Gastrocnemius medialis (tissue), 4 donors: Measurements from ENCODE around the gene NR0B1. TPM values are rescaled to one million over a fixed set of nuclear protein-coding genes. Genes with fewer than 3 reads are reported as not detected.

Source experiments
- ATAC-seq, 2 donors: fragments of 150-250 bp; one replicate each; pipeline ENCODE4 v1.9.1; 2016
- DNase-seq, 2 donors: peaks; one replicate each; pipeline ENCODE4 v3.0.0-alpha.2; 2019
- H3K27ac ChIP-seq, 4 donors: fragments of 200-600 bp; sonication (generic); 1 replicate in 1 of 4; 2 replicates in 3 of 4; pipeline ENCODE4 v1.5.1; 2016 to 2018; ENCODE audit warnings: mild to moderate bottlenecking in 2 of 4, moderate library complexity in 1 of 4
- H3K27me3 ChIP-seq, 3 donors: fragments of 200-600 bp; sonication (generic) in 2 of 3; 1 replicate in 1 of 3; 2 replicates in 2 of 3; pipeline versions ENCODE4 v1.5.1 to v1.6.0; 2016 to 2019; ENCODE audit warnings: mild to moderate bottlenecking in 1 of 3, moderate library complexity in 1 of 3
- H3K36me3 ChIP-seq, 2 donors: fragments of 200-600 bp; sonication (generic) in 1 of 2; one replicate each; pipeline ENCODE4 v1.5.1; 2017 to 2018
- H3K4me1 ChIP-seq, 2 donors: fragments of 200-600 bp; sonication (generic) in 1 of 2; one replicate each; pipeline ENCODE4 v1.5.1; 2016 to 2017; ENCODE audit warnings: mild to moderate bottlenecking in 2 of 2
- H3K4me3 ChIP-seq, 4 donors: fragments of 200-600 bp; sonication (generic) in 3 of 4; 1 replicate in 1 of 4; 2 replicates in 3 of 4; pipeline ENCODE4 v1.5.1; 2016 to 2019; ENCODE audit warnings: mild to moderate bottlenecking in 2 of 4
- H3K9me3 ChIP-seq, 3 donors: fragments of 200-600 bp; sonication (generic) in 2 of 3; 1 replicate in 1 of 3; 2 replicates in 2 of 3; pipeline ENCODE4 v1.5.1; 2016 to 2019
- POLR2A ChIP-seq, 2 donors: fragments of 450-650 bp; IDR thresholded peaks; one replicate each; pipeline ENCODE4 v1.6.1; 2017; ENCODE audit warnings: antibody characterized with exemption in 2 of 2, mild to moderate bottlenecking in 2 of 2, moderate library complexity in 2 of 2
- in situ Hi-C, 4 donors: fragments of 200-750 bp; cut with MboI; loops; one replicate each; pipeline versions ENCODE4 v1.15.0 to v1.8.0; 2017; ENCODE audit warnings: low sequenced_read_pairs in 4 of 4
- intact Hi-C: fragments of 100-400 bp; cut with DNase I; formaldehyde crosslinking; loops from one replicate; pipeline ENCODE4 v1.15.1; 2023; ENCODE audit warnings: low total_unique reads
- total RNA-seq, 4 donors: library from RNA; depleted of rRNA; stranded (reverse); fragments of >200 nt; gene quantifications; one replicate each; pipeline versions ENCODE4 v1.1.0 to v1.2.3, GENCODE V29; 2016
- TF ChIP-seq, protein P1 (sequence below), 5 experiments: fragments of 450-650 bp in 3 of 5; fragments of 200-600 bp in 2 of 5; sonication (generic) in 2 of 5; IDR thresholded peaks in 4 of 5; conservative IDR thresholded peaks in 1 of 5; 1 replicate in 4 of 5; 2 replicates in 1 of 5; pipeline ENCODE4 v1.5.1; 2016 to 2019; ENCODE audit warnings: antibody characterized with exemption in 5 of 5, mild to moderate bottlenecking in 3 of 5, moderate library complexity in 3 of 5

Gene NR0B1
- total RNA-seq, 4 donors from 2014 or later = not detected

DNA sequence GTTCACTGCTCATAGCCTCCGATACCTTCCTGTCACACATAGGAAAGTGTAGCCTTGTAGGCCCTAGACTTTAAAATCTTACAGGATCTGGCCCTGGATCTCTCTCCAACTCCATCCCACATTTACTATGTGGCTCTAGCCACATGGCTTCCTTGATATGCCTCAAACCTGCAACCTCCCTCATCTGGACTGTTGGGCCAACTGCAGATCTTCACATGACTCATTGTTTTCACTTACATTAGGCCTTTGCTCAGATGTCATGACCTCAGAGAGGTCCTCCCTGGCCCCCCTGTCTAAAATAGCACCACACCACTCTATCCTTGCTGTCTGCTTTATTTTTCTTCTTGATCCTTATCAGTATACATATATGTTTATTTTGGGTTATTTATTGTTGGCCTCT is 8.1 kb upstream of the NR0B1 start:
- no peak for DNase-seq
- Histone ChIP-seq H3K9me3 (no peaks in the 10 kb centered on the region), H3K4me3 (no peak overlapping the region)

DNA sequence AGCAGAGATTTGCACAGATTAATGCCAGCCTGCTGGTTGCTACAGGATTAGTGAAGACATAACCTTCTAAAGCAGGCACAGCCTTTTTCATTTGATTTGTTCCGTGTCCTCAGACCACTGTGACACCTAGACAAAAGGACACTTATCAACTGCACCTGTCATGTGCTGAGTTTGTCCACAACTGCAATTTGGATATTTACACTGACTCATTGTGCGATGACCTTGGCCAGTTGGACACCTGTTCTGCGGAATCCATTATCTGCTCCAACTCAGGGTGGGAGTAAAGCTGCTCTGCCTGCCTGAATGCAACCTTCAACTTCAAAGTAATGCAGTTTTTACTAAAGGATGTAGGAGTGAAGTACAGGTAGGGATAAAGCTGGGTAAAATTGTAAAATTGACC is 4.1 kb upstream of the NR0B1 start:
- Histone ChIP-seq H3K4me1 (no peaks in the 10 kb centered on the region), H3K9me3 (no peaks in the 10 kb centered on the region), H3K27ac (no peak overlapping the region), H3K4me3 (no peak overlapping the region), H3K27me3 (peaks cover 0 to 9% (median 5%) of the 10 kb centered on the region in 3 donors), H3K36me3 (no peaks in the 10 kb centered on the region)
- intact Hi-C loops = no loop called here
- DNase-seq (no peak), ATAC-seq (no peak)
- in situ Hi-C loops = no loop called here
- no peak for TF ChIP-seq POLR2A (IDR thresholded peaks at IDR 0.05)

More for the DNA sequence above, 8.1 kb upstream of the NR0B1 start:
- no peak for ATAC-seq
- Histone ChIP-seq H3K4me1 (no peaks in the 10 kb centered on the region), H3K27me3 (no peaks in the 10 kb centered on the region), H3K36me3 (no peaks in the 10 kb centered on the region), H3K27ac (no peak overlapping the region)
- in situ Hi-C loops = no loop called here
- TF ChIP-seq, protein P1, sequence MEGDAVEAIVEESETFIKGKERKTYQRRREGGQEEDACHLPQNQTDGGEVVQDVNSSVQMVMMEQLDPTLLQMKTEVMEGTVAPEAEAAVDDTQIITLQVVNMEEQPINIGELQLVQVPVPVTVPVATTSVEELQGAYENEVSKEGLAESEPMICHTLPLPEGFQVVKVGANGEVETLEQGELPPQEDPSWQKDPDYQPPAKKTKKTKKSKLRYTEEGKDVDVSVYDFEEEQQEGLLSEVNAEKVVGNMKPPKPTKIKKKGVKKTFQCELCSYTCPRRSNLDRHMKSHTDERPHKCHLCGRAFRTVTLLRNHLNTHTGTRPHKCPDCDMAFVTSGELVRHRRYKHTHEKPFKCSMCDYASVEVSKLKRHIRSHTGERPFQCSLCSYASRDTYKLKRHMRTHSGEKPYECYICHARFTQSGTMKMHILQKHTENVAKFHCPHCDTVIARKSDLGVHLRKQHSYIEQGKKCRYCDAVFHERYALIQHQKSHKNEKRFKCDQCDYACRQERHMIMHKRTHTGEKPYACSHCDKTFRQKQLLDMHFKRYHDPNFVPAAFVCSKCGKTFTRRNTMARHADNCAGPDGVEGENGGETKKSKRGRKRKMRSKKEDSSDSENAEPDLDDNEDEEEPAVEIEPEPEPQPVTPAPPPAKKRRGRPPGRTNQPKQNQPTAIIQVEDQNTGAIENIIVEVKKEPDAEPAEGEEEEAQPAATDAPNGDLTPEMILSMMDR (IDR thresholded peaks at IDR 0.05 in 4 of 5, conservative IDR thresholded peaks at IDR 0.05 in 1 of 5) = no peak
- TF ChIP-seq POLR2A (IDR thresholded peaks at IDR 0.05) = no peak
- intact Hi-C loops = no loop called here

DNA sequence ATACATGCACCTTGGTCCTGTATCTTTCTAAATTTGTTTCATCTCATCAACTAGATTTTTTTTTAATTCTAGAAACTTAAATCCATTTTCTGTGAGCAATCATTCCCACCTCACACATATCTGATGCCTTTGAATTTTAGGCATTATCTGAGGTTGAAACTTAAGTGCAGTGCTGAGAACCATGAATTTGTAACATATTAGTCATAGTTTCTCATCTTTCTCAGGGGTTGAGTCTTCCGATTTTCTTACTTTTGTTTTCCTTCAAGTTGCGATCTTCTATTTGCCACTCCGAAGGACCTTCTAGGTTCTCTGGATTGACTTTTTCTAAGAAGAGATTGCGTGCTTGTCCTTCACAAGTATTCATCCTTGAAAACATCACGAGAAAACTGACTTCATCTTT is 3.7 kb upstream of the NR0B1 start:
- ATAC-seq = no peak
- in situ Hi-C loops = no loop called here

DNA sequence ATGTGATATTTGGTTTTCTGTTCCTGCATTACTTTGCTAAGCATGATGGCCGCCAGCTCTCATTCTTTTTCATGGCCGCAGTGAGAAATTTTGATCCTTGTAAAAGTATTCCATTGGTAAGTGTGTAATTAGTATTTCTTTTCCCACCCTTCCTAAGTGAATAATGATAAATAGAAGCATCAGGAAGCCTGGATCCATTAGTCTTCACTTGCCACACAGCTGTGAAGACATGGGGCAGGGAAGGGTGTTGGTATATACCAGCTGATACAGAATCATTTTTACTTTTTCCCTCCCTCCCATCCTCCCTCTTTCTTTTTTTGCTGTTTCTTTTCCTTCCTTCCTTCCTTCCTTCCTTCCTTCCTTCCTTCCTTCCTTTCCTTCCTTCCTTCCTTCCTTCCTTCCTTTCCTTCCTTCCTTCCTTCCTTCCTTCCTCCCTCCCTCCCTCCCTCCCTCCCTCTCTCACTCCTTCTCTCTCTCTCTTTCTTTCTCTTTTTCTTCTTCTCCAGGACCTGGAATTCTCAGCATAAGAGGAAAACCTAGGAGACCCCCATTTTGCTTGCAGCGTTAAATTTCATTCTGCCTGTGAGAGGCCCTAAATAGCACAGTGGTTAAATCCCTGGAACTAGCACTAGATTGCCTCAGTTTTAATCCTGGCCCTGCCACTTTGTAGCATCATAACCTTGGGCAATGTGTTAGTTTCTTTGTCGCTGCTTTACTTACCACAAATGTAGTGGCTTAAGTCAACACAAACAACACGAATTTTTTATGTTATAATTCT is 1.4 kb upstream of the NR0B1 start:
- DNase-seq = no peak
- H3K36me3 ChIP-seq = no peaks in the 10 kb centered on the region
- no peak overlapping the region for H3K27ac ChIP-seq
- H3K27me3 ChIP-seq = peaks cover 0 to 19% (median 16%) of the 10 kb centered on the region in 3 donors
- intact Hi-C loops = no loop called here
- H3K4me3 ChIP-seq = no peak overlapping the region
- ATAC-seq = no peak
- no peaks in the 10 kb centered on the region for H3K4me1 ChIP-seq
- TF ChIP-seq, protein P1 (IDR thresholded peaks at IDR 0.05 in 4 of 5, conservative IDR thresholded peaks at IDR 0.05 in 1 of 5) = no peak
- no peak for TF ChIP-seq POLR2A (IDR thresholded peaks at IDR 0.05)
- H3K9me3 ChIP-seq = no peaks in the 10 kb centered on the region
- in situ Hi-C loops = no loop called here

More for the DNA sequence above, 3.7 kb upstream of the NR0B1 start:
- H3K4me1 ChIP-seq = no peaks in the 10 kb centered on the region
- intact Hi-C loops = no loop called here
- H3K9me3 ChIP-seq = no peaks in the 10 kb centered on the region
- no peak for DNase-seq
- no peak overlapping the region for H3K27ac ChIP-seq
- no peaks in the 10 kb centered on the region for H3K36me3 ChIP-seq
- no peak for TF ChIP-seq POLR2A (IDR thresholded peaks at IDR 0.05)
- TF ChIP-seq, protein P1 (IDR thresholded peaks at IDR 0.05 in 4 of 5, conservative IDR thresholded peaks at IDR 0.05 in 1 of 5) = no peak
- no peak overlapping the region for H3K4me3 ChIP-seq
- peaks cover 0 to 13% (median 5%) of the 10 kb centered on the region in 3 donors for H3K27me3 ChIP-seq

DNA sequence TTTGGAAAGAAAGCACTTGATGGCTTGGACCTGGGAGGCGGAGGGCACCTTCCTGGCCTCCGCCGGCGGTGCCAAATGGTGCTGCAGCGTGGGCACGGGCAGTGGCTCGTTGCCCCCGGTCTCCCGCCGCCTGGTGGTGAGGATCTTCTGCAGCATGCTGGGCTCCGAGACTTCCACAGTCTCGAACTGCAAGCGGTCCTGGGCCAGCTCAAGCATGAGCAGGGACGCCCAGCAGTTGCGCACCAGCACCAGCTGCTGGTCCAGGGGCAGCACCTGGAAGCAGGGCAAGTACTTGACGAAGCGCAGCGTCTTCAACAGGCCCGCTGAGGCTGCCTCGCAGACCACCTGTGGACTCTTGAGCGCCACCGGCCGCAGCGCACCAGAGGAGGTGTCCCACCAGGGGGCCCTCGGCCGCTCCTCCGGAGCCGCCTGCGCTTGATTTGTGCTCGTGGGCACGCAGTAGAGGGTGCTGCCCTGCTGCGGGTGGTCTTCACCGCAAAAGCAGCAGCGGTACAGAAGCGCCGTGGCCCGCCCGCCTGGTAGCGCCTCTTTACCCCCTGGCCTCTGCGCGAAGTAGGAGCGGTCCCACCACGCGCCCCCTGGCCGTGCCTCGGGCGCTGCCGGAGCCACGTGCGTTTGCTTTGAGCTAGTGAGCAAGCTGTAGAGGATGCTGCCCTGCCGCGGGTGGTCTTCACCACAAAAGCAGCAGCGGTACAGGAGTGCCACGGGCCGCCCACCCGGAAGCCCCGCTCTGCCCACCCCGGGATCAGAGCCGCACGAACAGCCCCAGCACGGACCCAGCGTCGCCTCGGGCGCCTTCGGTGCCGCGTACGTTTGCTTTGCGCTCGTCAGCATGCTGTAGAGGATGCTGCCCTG is 689 bp downstream of the NR0B1 start:
- DNase-seq (no peak), ATAC-seq (no peak)
- no peaks in the 10 kb centered on the region for H3K4me1 ChIP-seq
- no peaks in the 10 kb centered on the region for H3K36me3 ChIP-seq
- no peaks in the 10 kb centered on the region for H3K9me3 ChIP-seq
- no peak overlapping the region for H3K27ac ChIP-seq
- peaks cover 0 to 19% (median 16%) of the 10 kb centered on the region in 3 donors for H3K27me3 ChIP-seq
- TF ChIP-seq, protein P1 (IDR thresholded peaks at IDR 0.05 in 4 of 5, conservative IDR thresholded peaks at IDR 0.05 in 1 of 5) = no peak
- no peak for TF ChIP-seq POLR2A (IDR thresholded peaks at IDR 0.05)
- intact Hi-C loops (no loop called here), in situ Hi-C loops (no loop called here)
- H3K4me3 ChIP-seq = peak overlapping the region in 1 of 4 donors; percentile 10
